Chondrocyte (in vitro differentiated cells): ENCODE measurements around the gene YWHAE. TPM values are rescaled to one million over a fixed set of nuclear protein-coding genes. Genes with fewer than 3 reads are reported as not detected.
"Not testable (repeated sequence)": the region's sequence is repeated elsewhere in the genome, so short reads cannot be mapped to it uniquely, and the experiment has no call there.

ENCODE experiments used
- DNase-seq: peaks from one replicate; pipeline ENCODE4 v3.0.0; 2021; ENCODE audit warnings: mixed read lengths, low spot score
- H3K27ac Mint-ChIP-seq: one replicate; pipeline ENCODE4 v1.8.0; 2021; ENCODE audit warnings: mild to moderate bottlenecking, moderate library complexity, mixed read lengths; ENCODE audit not compliant: unreplicated experiment
- H3K27me3 Mint-ChIP-seq: 2 replicates; pipeline ENCODE4 v1.8.0; 2021; ENCODE audit warnings: low read depth, mixed read lengths
- H3K36me3 Mint-ChIP-seq: 2 replicates; pipeline ENCODE4 v1.8.0; 2021; ENCODE audit warnings: low read depth, mixed read lengths
- H3K4me1 Mint-ChIP-seq: 2 replicates; pipeline ENCODE4 v1.8.0; 2021; ENCODE audit warnings: low read depth, mild to moderate bottlenecking, mixed read lengths
- H3K4me3 Mint-ChIP-seq: one replicate; pipeline ENCODE4 v1.8.0; 2021; ENCODE audit warnings: mild to moderate bottlenecking, moderate library complexity, mixed read lengths; ENCODE audit not compliant: unreplicated experiment
- H3K9me3 Mint-ChIP-seq: 2 replicates; pipeline ENCODE4 v1.8.0; 2021; ENCODE audit warnings: low read depth, mixed read lengths
- total RNA-seq: library from RNA; stranded (reverse); gene quantifications from 3 replicates; pipeline ENCODE4 v1.2.1, GENCODE V29; 2021
- TF ChIP-seq, protein P1 (sequence below): fragments of 200-600 bp; sonication (generic); IDR thresholded peaks from 2 replicates; pipeline ENCODE4 v1.5.0; 2021; ENCODE audit warnings: antibody characterized with exemption, mild to moderate bottlenecking, moderate library complexity

The YWHAE gene
- total RNA-seq, 1 donor from 2014 or later, result 362 TPM

DNA sequence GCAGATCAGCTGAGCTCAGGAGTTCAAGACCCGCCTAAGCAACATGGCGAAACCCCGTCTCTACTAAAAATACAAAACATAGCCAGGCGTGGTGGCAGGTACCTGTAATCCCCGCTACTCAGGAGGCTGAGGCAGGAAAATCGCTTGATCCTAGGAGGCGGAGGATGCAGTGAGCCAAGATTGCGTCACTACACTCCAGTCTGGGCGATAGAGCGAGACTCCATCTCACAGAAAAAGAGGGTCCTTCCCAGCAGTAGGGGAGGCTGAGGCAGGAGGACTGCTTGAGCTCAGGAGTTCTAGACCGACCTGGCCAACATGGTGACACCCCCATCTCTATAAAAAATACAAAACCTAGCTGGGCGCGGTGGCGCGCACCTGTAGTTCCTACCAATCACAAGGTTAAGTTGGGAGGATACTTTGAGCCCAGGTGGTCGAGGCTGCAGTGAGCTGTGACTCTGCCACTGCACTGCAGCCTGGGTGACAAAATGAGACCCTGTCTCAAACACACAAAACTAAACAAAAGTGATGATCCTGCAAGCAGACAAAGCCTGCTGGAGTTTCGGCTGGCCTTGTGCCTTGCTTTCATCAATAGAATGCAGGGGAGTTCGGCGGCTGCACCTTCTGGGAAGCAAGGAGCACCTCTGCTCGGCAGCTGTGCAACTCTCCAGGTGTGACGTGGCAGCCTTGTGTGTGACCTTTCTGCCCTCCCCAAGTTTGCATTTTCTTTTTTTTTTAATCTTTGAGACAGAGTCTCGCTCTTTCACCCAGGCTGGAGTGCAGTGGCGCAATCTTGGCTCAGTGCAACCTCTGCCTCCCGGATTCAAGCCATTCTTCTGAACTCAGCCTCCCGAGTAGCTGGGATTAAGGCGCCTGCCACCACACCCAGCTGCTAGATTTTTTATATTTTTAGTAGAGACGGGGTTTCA, 12.4 kb upstream of the YWHAE start:
- TF ChIP-seq, protein P1, sequence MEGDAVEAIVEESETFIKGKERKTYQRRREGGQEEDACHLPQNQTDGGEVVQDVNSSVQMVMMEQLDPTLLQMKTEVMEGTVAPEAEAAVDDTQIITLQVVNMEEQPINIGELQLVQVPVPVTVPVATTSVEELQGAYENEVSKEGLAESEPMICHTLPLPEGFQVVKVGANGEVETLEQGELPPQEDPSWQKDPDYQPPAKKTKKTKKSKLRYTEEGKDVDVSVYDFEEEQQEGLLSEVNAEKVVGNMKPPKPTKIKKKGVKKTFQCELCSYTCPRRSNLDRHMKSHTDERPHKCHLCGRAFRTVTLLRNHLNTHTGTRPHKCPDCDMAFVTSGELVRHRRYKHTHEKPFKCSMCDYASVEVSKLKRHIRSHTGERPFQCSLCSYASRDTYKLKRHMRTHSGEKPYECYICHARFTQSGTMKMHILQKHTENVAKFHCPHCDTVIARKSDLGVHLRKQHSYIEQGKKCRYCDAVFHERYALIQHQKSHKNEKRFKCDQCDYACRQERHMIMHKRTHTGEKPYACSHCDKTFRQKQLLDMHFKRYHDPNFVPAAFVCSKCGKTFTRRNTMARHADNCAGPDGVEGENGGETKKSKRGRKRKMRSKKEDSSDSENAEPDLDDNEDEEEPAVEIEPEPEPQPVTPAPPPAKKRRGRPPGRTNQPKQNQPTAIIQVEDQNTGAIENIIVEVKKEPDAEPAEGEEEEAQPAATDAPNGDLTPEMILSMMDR, result no peak
- no peaks in the 10 kb centered on the region for H3K27me3 Mint-ChIP-seq
- H3K9me3 Mint-ChIP-seq, result no peaks in the 10 kb centered on the region
- H3K4me1 Mint-ChIP-seq, result peaks cover 20% of the 10 kb centered on the region
- H3K36me3 Mint-ChIP-seq, result peaks cover 6% of the 10 kb centered on the region
- peak; percentile 63 for DNase-seq
- H3K4me3 Mint-ChIP-seq, result no peak overlapping the region
- no peak overlapping the region for H3K27ac Mint-ChIP-seq

DNA sequence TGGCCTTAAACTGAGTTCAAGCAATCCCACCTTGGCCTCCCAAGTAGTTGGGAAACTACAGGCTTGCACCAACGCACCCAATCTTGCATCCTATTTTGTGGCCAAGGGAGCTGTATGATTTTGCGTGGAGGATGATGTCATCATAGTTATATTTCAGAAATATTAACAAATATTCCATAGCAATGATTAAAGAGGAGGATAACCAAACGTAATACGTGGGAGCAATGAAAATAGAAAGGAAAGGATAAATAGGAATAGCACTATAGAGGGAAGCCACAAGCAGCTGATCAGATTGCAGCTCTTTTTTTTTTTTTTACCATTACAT, 2.2 kb upstream of the YWHAE start:
- TF ChIP-seq, protein P1, result no peak
- no peaks in the 10 kb centered on the region for H3K27me3 Mint-ChIP-seq
- DNase-seq, result no peak
- H3K27ac Mint-ChIP-seq, result no peak overlapping the region
- H3K4me1 Mint-ChIP-seq, result peaks cover 15% of the 10 kb centered on the region
- peaks cover 4% of the 10 kb centered on the region for H3K36me3 Mint-ChIP-seq
- no peak overlapping the region for H3K4me3 Mint-ChIP-seq
- H3K9me3 Mint-ChIP-seq, result no peaks in the 10 kb centered on the region

DNA sequence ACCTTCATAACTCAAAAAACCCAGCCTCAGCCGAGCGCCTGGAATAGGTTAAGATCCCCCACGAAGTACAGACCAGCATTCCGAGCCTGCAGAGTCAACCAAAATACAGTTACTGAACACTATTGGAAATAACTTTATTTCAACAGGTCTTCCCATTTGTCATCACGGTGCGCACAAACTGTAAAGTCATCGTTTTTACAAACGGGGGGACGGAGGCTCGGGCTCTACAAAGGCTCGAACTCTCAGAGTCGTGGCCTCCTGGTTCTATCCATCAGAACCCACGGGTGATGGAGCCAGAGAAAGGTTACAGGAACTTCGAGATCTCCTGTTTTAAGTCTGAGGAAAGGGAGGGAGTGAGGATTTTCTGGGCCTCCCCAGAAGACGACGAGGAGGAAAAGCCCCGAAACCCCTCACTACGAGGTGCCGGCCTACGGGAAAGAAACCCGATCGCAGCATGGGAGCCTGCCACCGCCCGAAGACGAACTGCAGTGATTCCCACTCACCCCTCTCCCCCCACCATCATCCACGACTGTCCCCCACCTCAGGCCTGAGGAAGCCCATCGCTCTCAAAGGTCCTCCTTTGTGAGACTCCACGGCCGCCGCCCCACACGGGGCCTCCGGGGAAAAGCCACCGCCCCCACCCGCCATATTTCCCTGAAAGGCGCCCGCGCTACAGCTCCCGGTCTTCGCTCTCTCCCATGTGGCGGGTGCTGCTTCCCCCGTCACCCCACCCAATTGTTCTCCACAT, 917 bp downstream of the YWHAE start:
- H3K36me3 Mint-ChIP-seq, result peaks cover 4% of the 10 kb centered on the region
- DNase-seq, result peak; percentile 89
- H3K9me3 Mint-ChIP-seq, result no peaks in the 10 kb centered on the region
- peak overlapping the region; percentile 98 for H3K4me3 Mint-ChIP-seq
- H3K27me3 Mint-ChIP-seq, result no peaks in the 10 kb centered on the region
- TF ChIP-seq, protein P1, result no peak
- peaks cover 33% of the 10 kb centered on the region for H3K4me1 Mint-ChIP-seq
- peak overlapping the region; percentile 99 for H3K27ac Mint-ChIP-seq

DNA sequence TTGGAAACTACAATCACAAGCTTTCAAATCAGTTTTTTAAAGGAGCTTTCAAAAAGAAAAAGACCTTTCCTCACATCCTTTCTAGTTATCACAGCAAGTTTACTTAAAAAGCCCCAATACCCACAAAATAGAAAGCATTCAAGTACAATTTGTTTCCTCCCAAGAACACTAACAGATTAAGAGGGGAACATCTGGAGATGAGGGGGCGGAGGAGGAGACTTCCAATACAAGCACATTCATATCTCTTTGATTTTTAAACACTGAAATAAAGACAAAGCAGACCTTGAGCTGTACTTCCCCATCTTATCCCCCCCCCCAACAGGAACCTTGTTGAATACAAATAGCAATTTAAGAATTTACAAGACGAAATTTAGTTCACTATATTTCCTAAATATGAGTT, 2.0 kb downstream of the YWHAE start:
- TF ChIP-seq, protein P1, result no peak
- Mint-ChIP-seq H3K36me3 (peaks cover 4% of the 10 kb centered on the region), H3K4me3 (peak overlapping the region; percentile 98), H3K27ac (peak overlapping the region; percentile 99), H3K9me3 (no peaks in the 10 kb centered on the region), H3K4me1 (peaks cover 44% of the 10 kb centered on the region), H3K27me3 (no peaks in the 10 kb centered on the region)
- no peak for DNase-seq

DNA sequence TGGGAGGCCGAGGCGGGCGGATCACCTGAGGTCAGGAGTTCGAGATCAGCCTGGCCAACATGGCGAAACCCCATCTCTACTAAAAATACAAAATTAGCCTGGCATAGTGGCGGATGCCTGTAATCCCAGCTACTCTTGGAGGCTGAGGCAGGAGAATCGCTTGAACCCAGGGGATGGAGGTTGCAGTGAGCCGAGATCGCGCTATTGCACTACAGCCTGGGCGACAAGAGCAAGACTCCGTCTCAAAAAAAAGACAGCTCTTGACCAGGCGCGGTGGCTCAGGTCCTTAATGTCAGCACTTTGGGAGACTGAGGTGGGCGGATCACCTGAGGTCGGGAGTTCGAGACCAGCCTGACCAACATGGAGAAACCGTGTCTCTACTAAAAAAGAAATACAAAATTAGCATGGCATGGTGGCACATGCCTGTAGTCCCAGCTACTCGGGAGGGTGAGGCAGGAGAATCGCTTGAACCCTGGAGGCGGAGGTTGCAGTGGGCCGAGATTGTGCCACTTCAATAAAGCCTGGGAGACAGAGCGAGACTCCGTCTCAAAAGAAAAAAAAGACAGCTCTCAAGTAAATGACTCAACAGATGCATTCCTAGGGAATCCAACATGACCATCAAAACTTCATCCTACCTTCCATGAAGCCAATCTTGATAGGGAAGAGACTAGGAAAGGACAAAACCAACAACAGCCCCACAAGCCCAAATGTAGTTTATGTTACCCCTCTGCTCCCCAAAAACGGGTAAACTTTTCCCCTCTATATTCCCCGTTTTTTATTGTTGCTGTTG, 4.0 kb downstream of the YWHAE start:
- H3K9me3 Mint-ChIP-seq, H3K27me3 Mint-ChIP-seq, H3K4me3 Mint-ChIP-seq, H3K36me3 Mint-ChIP-seq: not testable (repeated sequence)
- Mint-ChIP-seq H3K27ac (peak overlapping the region; percentile 36), H3K4me1 (peaks cover 60% of the 10 kb centered on the region)
- peak; percentile 27 for DNase-seq
